Activated gamma-delta T cell treated with anti-CD3 and anti-CD28 coated beads, Interleukin-2, amount 50 U/mL, for 16 hours (primary cell): ENCODE data around the gene SHB.
"Not testable (repeated sequence)": the region's sequence is repeated elsewhere in the genome, so short reads cannot be mapped to it uniquely, and the experiment has no call there.

ENCODE experiments used
- DNase-seq: peaks from one replicate; pipeline ENCODE4 v3.0.0-alpha.2; 2020; ENCODE audit warnings: low read depth

SHB gene

GRCh38 chr9:37899041-37899440 lies 170.0 kb downstream of the SHB start:
- DNase-seq = no peak

GRCh38 chr9:37897665-37898064 lies 171.4 kb downstream of the SHB start:
- DNase-seq = no peak

GRCh38 chr9:37892063-37892462 lies 177.0 kb downstream of the SHB start:
- no peak for DNase-seq

- DNase-seq = not testable (repeated sequence)
Measured at GRCh38 chr9:37891042-37891441, 178.0 kb downstream of the SHB start.

- DNase-seq = no peak
Measured at GRCh38 chr9:37889536-37889935, 179.5 kb downstream of the SHB start.

- not testable (repeated sequence) for DNase-seq
Measured at GRCh38 chr9:37887977-37888583, 180.9 kb downstream of the SHB start.

- DNase-seq = no peak
Measured at GRCh38 chr9:37880916-37881479, 188.0 kb downstream of the SHB start.

GRCh38 chr9:37876376-37876775 lies 192.7 kb downstream of the SHB start:
- DNase-seq = no peak

GRCh38 chr9:37873955-37874354 lies 195.1 kb downstream of the SHB start:
- DNase-seq = no peak

- DNase-seq = no peak
Measured at GRCh38 chr9:37870799-37871176, 198.2 kb downstream of the SHB start.

GRCh38 chr9:37870081-37870798 lies 198.8 kb downstream of the SHB start:
- DNase-seq = no peak
